Mesenchymal stem cell (in vitro differentiated cells and primary cell): ENCODE measurements around the gene ZFYVE21.

Experiments used
- DNase-seq: peaks from one replicate; pipeline ENCODE4 v3.0.0-alpha.2; 2013
- H2AFZ ChIP-seq: one replicate; pipeline ENCODE4 v1.6.1; 2013; ENCODE audit warnings: low read depth, mild to moderate bottlenecking, control low read depth, inconsistent platforms, low read length, moderate library complexity
- H2AK5ac ChIP-seq: 2 replicates; pipeline ENCODE4 v1.6.1; 2013; ENCODE audit warnings: low read length, moderate library complexity, mild to moderate bottlenecking, inconsistent platforms; ENCODE audit not compliant: severe bottlenecking
- H2BK120ac ChIP-seq: one replicate; pipeline ENCODE4 v1.6.1; 2013; ENCODE audit warnings: low read depth, mild to moderate bottlenecking, inconsistent platforms, low read length, moderate library complexity
- H2BK12ac ChIP-seq, 2 experiments: one replicate each; pipeline ENCODE4 v1.6.1; 2013; ENCODE audit warnings: inconsistent platforms in 2 of 2, low read length in 2 of 2, mild to moderate bottlenecking in 2 of 2, moderate library complexity in 2 of 2, control low read depth in 1 of 2
- H2BK15ac ChIP-seq: one replicate; pipeline ENCODE4 v1.6.1; 2013; ENCODE audit warnings: mild to moderate bottlenecking, low read depth, inconsistent platforms; ENCODE audit not compliant: poor library complexity, severe bottlenecking
- H2BK5ac ChIP-seq: 2 replicates; pipeline ENCODE4 v1.6.1; 2013; ENCODE audit warnings: low read depth, mild to moderate bottlenecking, low read length, control low read depth, inconsistent platforms; ENCODE audit not compliant: poor library complexity, severe bottlenecking
- H3K14ac ChIP-seq, 2 experiments: one replicate each; pipeline ENCODE4 v1.6.1; 2013; ENCODE audit warnings: inconsistent platforms in 2 of 2, low read length in 2 of 2, control low read depth in 1 of 2, mild to moderate bottlenecking in 1 of 2, moderate library complexity in 1 of 2
- H3K18ac ChIP-seq, 2 experiments: one replicate each; pipeline ENCODE4 v1.6.1; 2013; ENCODE audit warnings: inconsistent platforms in 2 of 2, low read length in 2 of 2, control low read depth in 1 of 2, low read depth in 1 of 2, mild to moderate bottlenecking in 1 of 2
- H3K23ac ChIP-seq, 2 experiments: one replicate each; pipeline ENCODE4 v1.6.1; 2013; ENCODE audit warnings: inconsistent platforms in 2 of 2, low read length in 2 of 2, mild to moderate bottlenecking in 2 of 2, moderate library complexity in 2 of 2, control low read depth in 1 of 2
- H3K27ac ChIP-seq: 2 replicates; pipeline ENCODE4 v1.5.1; 2013; ENCODE audit warnings: mild to moderate bottlenecking, moderate library complexity, low read length, control low read depth, inconsistent platforms; ENCODE audit not compliant: poor library complexity, severe bottlenecking
- H3K27me3 ChIP-seq, 2 experiments: 2 replicates each; pipeline versions ENCODE4 v1.6.1 to v1.7.0; 2013; ENCODE audit warnings: low read length in 2 of 2, mild to moderate bottlenecking in 2 of 2, moderate library complexity in 2 of 2, control low read depth in 1 of 2, inconsistent platforms in 1 of 2; ENCODE audit not compliant: control insufficient read depth in 1 of 2, insufficient read depth in 1 of 2
- H3K36me3 ChIP-seq, 2 experiments: 2 replicates each; pipeline versions ENCODE4 v1.6.1 to v1.7.0; 2013; ENCODE audit warnings: low read length in 2 of 2, control low read depth in 1 of 2, inconsistent platforms in 1 of 2, low read depth in 1 of 2, mild to moderate bottlenecking in 1 of 2; ENCODE audit not compliant: insufficient read depth in 2 of 2, control insufficient read depth in 1 of 2
- H3K4ac ChIP-seq, 2 experiments: one replicate each; pipeline ENCODE4 v1.6.1; 2013; ENCODE audit warnings: inconsistent platforms in 2 of 2, low read length in 2 of 2, mild to moderate bottlenecking in 2 of 2, moderate library complexity in 2 of 2, control low read depth in 1 of 2, low read depth in 1 of 2
- H3K4me1 ChIP-seq: 2 replicates; pipeline ENCODE4 v1.6.1; 2013; ENCODE audit warnings: low read depth, low read length, control low read depth; ENCODE audit not compliant: control insufficient read depth, insufficient read depth
- H3K4me2 ChIP-seq: 2 replicates; pipeline ENCODE4 v1.6.1; 2013; ENCODE audit warnings: low read length, mild to moderate bottlenecking, inconsistent platforms; ENCODE audit not compliant: poor library complexity, severe bottlenecking
- H3K4me3 ChIP-seq, 2 experiments: 2 replicates each; pipeline versions ENCODE4 v1.5.1 to v1.7.0; 2013; ENCODE audit warnings: low read length in 2 of 2, mild to moderate bottlenecking in 2 of 2, control low read depth in 1 of 2, low read depth in 1 of 2; ENCODE audit not compliant: insufficient read depth in 1 of 2
- H3K79me1 ChIP-seq: replicated peaks from 2 replicates; pipeline ENCODE4 v1.6.1; 2013; ENCODE audit warnings: mild to moderate bottlenecking, control low read depth, low read length, inconsistent platforms; ENCODE audit not compliant: poor library complexity, severe bottlenecking
- H3K9ac ChIP-seq: 2 replicates; pipeline ENCODE4 v1.7.0; 2013; ENCODE audit warnings: mild to moderate bottlenecking, low read length, moderate library complexity
- H3K9me3 ChIP-seq: 2 replicates; pipeline ENCODE4 v1.7.0; 2013; ENCODE audit warnings: mild to moderate bottlenecking, low read length; ENCODE audit not compliant: control insufficient read depth
- H4K8ac ChIP-seq: one replicate; pipeline ENCODE4 v1.6.1; 2013; ENCODE audit warnings: inconsistent platforms, mild to moderate bottlenecking, low read length, moderate library complexity
- H4K91ac ChIP-seq: one replicate; pipeline ENCODE4 v1.6.1; 2013; ENCODE audit warnings: mild to moderate bottlenecking, low read length, inconsistent platforms
- WGBS: methylation state at CpG from one replicate; pipeline ENCODE4 v1.1.7; 2013; ENCODE audit warnings: mixed read lengths; 5-methylcytosine and 5-hydroxymethylcytosine counted together

Gene ZFYVE21

DNA sequence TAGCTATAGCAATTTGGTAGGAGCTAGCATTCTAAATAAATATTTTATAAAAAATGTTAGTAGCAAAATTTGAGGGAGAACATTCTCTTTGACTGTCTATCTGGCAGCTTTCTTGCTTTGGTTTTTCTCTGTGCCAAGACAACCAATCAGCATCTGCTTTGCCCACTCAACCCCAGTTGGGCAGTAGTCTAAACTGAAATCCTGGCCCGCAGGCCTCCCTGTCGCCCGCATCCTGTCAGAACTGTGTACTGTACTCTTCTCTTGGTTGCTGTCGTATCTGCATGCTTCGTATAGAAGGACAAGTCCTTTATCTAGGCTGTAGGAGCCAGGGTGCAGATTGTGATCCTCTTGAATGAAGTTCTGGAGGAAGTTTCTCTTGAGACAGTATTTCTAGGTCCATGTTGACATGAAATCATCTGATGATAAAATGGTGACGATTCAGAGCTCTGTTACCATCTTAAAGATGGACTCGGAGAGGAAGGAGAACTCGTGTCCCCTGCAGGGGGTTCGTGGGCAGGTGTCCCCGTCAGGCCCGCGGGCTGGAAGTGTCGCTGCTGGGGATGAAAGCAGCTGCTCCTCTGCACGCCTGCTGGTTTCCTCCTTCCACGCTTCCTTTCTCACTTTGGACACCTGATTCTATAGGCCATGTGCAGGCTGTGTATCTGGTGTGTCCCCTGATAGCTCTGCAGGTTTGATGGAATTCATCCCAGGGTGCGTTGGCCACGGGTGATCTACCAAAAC is 34.9 kb upstream of the ZFYVE21 start:
- Histone ChIP-seq H4K91ac (no peak overlapping the region), H2AFZ (no peak overlapping the region), H2BK15ac (no peak overlapping the region), H3K18ac (no peak overlapping the region), H3K23ac (no peak overlapping the region), H2AK5ac (no peak overlapping the region), H3K36me3 (peaks cover 75 to 98% of the 10 kb centered on the region in 2 experiments), H3K27ac (no peak overlapping the region), H2BK5ac (no peak overlapping the region), H3K9me3 (no peaks in the 10 kb centered on the region), H3K4me3 (no peak overlapping the region), H4K8ac (no peak overlapping the region), H3K14ac (no peak overlapping the region), H3K27me3 (no peaks in the 10 kb centered on the region), H3K4me2 (no peak overlapping the region), H3K9ac (no peak overlapping the region), H3K4ac (no peak overlapping the region), H2BK120ac (no peak overlapping the region), H2BK12ac (peak overlapping the region in 1 of 2 experiments; percentile 55), H3K4me1 (no peaks in the 10 kb centered on the region), H3K79me1 (peaks cover 32% of the 10 kb centered on the region)
- no peak for DNase-seq
- 92% methylated on average over 16 of the region's 17 CpGs for WGBS

DNA sequence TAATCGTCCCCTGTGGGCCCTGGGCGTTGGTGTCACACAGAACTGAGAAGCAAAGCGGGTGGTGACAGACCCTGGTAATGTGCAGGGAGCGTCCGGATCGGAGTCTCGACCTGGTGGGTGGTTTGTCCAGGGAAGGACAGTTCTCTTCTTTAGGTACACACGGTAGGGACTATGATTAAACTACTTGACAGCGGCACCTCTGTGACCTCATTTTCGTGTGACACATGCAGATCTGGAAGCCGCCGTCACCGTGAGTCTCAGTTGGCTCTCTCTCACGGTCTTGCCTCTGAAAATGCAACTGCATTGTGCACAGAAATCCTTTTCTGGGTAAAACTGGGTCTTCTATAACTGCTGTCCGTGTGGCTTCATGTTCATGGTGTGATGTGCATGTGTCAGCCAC is 32.5 kb upstream of the ZFYVE21 start:
- Histone ChIP-seq H2AK5ac (no peak overlapping the region), H3K27me3 (no peaks in the 10 kb centered on the region), H2BK15ac (no peak overlapping the region), H2BK5ac (no peak overlapping the region), H3K9me3 (no peaks in the 10 kb centered on the region), H4K8ac (no peak overlapping the region), H3K23ac (no peak overlapping the region), H3K4me2 (no peak overlapping the region), H3K14ac (no peak overlapping the region), H3K4me1 (no peaks in the 10 kb centered on the region), H3K9ac (no peak overlapping the region), H2BK12ac (no peak overlapping the region), H2AFZ (no peak overlapping the region), H3K4ac (no peak overlapping the region), H3K4me3 (no peak overlapping the region), H3K36me3 (peaks cover 71 to 98% of the 10 kb centered on the region in 2 experiments), H3K79me1 (peaks cover 34% of the 10 kb centered on the region), H3K27ac (no peak overlapping the region), H2BK120ac (no peak overlapping the region), H4K91ac (no peak overlapping the region), H3K18ac (no peak overlapping the region)
- DNase-seq = no peak
- 89% methylated on average over 15 of the region's 15 CpGs for WGBS

DNA sequence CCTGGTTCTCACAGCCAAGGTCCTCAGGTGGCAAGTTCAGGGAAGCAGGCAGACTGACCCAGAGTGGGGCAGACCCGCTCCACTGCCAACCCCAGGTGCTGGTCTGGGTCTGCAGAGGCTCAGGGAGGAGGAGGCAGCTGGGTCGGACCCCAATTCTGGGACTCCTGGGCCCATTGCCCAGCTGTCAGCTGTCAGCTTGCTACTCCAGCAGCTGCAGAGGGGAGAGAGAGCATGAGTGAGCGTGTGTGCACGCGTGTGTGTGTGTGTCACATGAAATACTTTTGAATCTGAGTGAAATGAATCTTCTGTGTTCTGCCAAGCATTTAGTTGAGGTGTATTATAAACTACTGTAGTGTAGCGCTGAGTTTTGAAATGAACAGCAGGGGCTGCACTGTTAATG is 31.1 kb upstream of the ZFYVE21 start:
- no peak overlapping the region for H4K8ac ChIP-seq
- no peaks in the 10 kb centered on the region for H3K27me3 ChIP-seq
- WGBS = 95% methylated on average over 6 of the region's 6 CpGs
- peak overlapping the region in 1 of 2 experiments; percentile 36 for H3K14ac ChIP-seq
- H3K9me3 ChIP-seq = no peaks in the 10 kb centered on the region
- no peak overlapping the region for H2BK120ac ChIP-seq
- no peak for DNase-seq
- H3K4ac ChIP-seq = no peak overlapping the region
- no peak overlapping the region for H2BK5ac ChIP-seq
- H3K27ac ChIP-seq = no peak overlapping the region
- no peak overlapping the region for H3K9ac ChIP-seq
- no peak overlapping the region for H2BK12ac ChIP-seq
- peaks cover 39% of the 10 kb centered on the region for H3K79me1 ChIP-seq
- H3K18ac ChIP-seq = no peak overlapping the region
- no peak overlapping the region for H3K4me2 ChIP-seq
- H3K23ac ChIP-seq = peak overlapping the region in 1 of 2 experiments; percentile 70
- H2AK5ac ChIP-seq = no peak overlapping the region
- peaks cover 1% of the 10 kb centered on the region for H3K4me1 ChIP-seq
- no peak overlapping the region for H3K4me3 ChIP-seq
- no peak overlapping the region for H2AFZ ChIP-seq
- peaks cover 70 to 98% of the 10 kb centered on the region in 2 experiments for H3K36me3 ChIP-seq
- H4K91ac ChIP-seq = no peak overlapping the region
- H2BK15ac ChIP-seq = no peak overlapping the region

DNA sequence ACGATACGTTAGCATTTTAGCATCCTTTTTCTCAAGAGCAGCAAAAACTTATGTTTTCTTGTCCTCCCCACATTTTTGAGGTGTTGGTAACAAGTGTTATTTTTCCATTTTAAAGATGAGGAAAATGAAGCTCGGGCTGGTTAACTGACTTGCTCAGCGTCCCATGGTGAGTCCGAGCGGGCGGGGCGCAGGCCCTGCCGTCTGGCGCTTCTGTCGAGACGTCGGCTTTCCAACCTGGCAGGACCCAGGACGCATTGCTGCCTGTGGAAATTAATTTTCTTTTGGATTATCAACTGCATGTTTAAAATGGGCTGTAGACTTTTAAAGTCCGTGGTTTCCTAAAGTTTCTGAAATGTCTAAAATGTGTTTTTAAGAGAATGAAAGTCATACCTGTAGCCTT is 30.7 kb upstream of the ZFYVE21 start:
- Histone ChIP-seq H2BK12ac (no peak overlapping the region), H3K36me3 (peaks cover 72 to 97% of the 10 kb centered on the region in 2 experiments), H3K9ac (no peak overlapping the region), H2BK15ac (no peak overlapping the region), H3K4me2 (no peak overlapping the region), H3K79me1 (peaks cover 40% of the 10 kb centered on the region), H3K27me3 (no peaks in the 10 kb centered on the region), H2AK5ac (no peak overlapping the region), H2AFZ (no peak overlapping the region), H2BK120ac (no peak overlapping the region), H3K4ac (no peak overlapping the region), H3K9me3 (no peaks in the 10 kb centered on the region), H3K4me1 (peaks cover 2% of the 10 kb centered on the region), H3K23ac (no peak overlapping the region), H3K14ac (no peak overlapping the region), H3K18ac (no peak overlapping the region), H3K27ac (no peak overlapping the region), H4K8ac (no peak overlapping the region), H2BK5ac (no peak overlapping the region), H3K4me3 (no peak overlapping the region), H4K91ac (no peak overlapping the region)
- no peak for DNase-seq
- WGBS = 96% methylated on average over 13 of the region's 15 CpGs
